Subcutaneous adipose tissue (tissue), 4 donors: ENCODE results near the gene CCDC141. TPM values are rescaled to one million over a fixed set of nuclear protein-coding genes. Genes with fewer than 3 reads are reported as not detected.

Experiments
- total RNA-seq, 4 donors: library from RNA; depleted of rRNA; stranded (reverse); fragments of >200 nt; gene quantifications; one replicate each; pipeline ENCODE4 v1.1.0, GENCODE V29; 2016
- TF ChIP-seq, protein P1 (sequence below): fragments of 450-650 bp; IDR thresholded peaks from one replicate; pipeline ENCODE4 v1.5.1; 2016; ENCODE audit warnings: low read depth, mild to moderate bottlenecking, control low read depth, antibody characterized with exemption, moderate library complexity

CCDC141 gene, protein sequence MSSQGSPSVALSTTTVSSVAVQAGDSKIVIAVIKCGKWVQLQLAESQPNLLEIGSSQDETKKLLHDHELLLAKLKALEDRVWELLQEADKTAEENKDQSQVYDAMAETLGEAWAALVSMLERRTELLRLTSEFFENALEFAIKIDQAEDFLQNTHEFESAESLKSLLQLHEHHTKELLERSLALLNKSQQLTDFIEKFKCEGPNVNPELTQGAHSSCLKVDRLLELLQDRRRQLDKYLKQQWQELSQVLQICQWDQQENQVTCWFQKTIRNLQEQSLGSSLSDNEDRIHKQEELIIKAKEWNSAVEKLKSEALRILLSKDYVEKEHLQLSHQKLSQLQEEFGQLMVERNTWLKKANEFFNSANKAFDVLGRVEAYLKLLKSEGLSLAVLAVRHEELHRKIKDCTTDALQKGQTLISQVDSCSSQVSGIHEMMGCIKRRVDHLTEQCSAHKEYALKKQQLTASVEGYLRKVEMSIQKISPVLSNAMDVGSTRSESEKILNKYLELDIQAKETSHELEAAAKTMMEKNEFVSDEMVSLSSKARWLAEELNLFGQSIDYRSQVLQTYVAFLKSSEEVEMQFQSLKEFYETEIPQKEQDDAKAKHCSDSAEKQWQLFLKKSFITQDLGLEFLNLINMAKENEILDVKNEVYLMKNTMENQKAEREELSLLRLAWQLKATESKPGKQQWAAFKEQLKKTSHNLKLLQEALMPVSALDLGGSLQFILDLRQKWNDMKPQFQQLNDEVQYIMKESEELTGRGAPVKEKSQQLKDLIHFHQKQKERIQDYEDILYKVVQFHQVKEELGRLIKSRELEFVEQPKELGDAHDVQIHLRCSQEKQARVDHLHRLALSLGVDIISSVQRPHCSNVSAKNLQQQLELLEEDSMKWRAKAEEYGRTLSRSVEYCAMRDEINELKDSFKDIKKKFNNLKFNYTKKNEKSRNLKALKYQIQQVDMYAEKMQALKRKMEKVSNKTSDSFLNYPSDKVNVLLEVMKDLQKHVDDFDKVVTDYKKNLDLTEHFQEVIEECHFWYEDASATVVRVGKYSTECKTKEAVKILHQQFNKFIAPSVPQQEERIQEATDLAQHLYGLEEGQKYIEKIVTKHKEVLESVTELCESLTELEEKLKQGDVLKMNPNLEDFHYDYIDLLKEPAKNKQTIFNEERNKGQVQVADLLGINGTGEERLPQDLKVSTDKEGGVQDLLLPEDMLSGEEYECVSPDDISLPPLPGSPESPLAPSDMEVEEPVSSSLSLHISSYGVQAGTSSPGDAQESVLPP (N-terminal part only)
- total RNA-seq = 10 to 100 TPM in 2 of 4 donors, 1 to 10 TPM in 2; 5.4 to 26.4 (median 16.7) TPM

DNA sequence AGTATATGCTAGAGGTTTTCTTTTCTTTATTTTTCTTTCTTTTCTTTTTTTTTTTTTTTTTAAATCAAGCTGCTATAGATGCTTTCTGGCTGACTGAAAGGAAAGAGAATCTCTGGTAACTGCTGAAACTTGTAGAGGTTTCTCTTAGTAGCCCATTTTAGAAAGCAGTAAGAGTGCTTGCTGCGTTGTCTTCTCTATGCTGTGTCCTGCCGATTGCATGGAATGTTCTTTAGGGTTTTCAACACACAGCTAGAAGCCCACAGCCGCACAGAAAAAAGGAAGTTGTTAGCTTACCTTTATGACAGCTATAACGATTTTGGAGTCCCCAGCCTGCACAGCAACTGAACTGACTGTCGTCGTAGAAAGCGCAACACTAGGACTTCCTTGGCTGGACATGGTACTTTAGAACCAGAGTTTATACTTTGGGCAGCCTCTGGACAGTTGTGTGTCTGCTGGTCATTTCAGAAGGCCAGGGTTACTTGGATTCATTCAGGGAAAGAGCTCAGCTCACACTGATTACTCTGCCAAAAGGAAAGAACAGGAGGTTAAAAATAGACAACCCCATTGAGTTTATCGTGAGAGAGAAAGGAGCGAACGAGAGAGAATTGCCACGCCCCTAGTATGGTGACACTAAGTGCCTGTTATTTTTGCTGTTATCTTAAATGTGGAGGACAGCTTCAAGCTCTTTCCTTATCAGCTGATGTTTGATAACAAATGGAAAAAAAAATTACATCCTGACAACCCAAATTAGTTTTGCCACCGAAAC, at the start of gene CCDC141:
Gene CCDC141, minus strand, starts transcription at position 592 of the 766 bp plus-strand sequence. Its CDS starts 196 bp downstream, at position 396.
- TF ChIP-seq, protein P1, sequence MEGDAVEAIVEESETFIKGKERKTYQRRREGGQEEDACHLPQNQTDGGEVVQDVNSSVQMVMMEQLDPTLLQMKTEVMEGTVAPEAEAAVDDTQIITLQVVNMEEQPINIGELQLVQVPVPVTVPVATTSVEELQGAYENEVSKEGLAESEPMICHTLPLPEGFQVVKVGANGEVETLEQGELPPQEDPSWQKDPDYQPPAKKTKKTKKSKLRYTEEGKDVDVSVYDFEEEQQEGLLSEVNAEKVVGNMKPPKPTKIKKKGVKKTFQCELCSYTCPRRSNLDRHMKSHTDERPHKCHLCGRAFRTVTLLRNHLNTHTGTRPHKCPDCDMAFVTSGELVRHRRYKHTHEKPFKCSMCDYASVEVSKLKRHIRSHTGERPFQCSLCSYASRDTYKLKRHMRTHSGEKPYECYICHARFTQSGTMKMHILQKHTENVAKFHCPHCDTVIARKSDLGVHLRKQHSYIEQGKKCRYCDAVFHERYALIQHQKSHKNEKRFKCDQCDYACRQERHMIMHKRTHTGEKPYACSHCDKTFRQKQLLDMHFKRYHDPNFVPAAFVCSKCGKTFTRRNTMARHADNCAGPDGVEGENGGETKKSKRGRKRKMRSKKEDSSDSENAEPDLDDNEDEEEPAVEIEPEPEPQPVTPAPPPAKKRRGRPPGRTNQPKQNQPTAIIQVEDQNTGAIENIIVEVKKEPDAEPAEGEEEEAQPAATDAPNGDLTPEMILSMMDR = no peak

DNA sequence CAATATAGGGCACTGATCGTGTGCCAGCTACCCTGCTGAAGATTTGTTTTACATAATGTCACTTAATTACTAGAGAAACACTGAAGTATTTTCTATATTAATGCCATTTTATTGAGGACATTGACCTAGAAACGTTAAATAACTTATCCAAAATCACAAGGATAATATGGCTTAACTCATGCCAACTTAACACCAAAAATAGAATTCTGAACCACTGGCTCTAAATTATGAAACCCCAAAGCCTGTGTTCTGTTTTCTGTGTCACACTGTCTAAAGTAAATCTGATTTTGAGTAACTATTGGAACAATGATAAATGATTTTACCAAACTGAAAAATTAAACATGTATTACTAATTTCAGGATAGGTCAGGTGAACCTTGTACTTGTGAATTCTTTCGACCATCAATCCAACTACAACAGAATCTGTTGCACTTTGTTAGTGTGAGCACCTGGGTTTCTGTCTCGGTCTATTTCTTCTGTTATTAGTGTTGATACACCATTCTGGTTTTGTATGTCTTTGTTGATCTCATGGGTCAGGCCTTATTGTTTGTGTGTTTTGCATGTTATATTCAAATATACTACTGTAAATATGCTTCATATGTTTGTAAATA, 48.2 kb upstream of the CCDC141 start:
- TF ChIP-seq, protein P1 = no peak

- TF ChIP-seq, protein P1 = no peak
Observed at GRCh38 chr2:179097131-179097530, 47.2 kb upstream of the CCDC141 start.

DNA sequence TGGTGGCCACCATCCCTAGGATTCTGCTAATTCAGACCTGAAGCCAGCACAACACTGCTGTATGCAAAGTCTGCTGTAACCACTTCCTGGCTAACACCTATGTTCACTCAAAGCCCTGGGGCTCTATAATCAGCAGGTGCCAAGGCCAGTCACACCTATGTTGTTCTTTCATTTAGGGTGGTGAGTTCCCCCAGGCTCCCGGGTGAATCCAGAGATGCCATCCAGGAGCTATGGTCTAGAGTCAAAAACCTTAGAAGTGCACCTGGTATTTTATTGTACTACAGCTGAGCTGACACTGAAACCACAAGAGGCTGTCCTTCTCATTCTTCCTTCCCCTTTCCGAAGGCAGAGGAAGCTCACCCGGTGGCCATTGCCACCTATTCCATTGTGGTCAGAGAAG, 46.2 kb upstream of the CCDC141 start:
- TF ChIP-seq, protein P1 = no peak

GRCh38 chr2:179082697-179083096, 32.8 kb upstream of the CCDC141 start:
- TF ChIP-seq, protein P1 = no peak

DNA sequence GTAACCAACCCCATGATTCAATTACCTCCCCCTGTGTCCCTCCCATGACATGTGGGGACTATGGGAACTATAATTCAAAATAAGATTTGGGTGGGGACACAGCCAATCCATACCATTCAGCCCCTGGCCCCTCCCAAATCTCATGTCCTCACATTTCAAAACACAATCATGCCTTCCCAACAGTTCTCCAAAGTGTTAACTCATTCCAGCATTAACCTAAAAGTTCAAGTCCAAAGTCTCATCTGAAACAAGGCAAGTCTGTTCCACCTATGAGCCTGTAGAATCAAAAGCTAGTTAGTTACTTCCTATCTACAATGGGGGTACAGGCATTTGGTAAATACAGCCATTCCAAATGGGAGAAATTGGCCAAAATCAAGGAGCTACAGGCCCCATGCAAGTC, 32.0 kb upstream of the CCDC141 start:
- TF ChIP-seq, protein P1 = no peak
